Adrenal gland (tissue), 5 donors: ENCODE measurements around the gene NDUFV2.

Experiments used
- POLR2A ChIP-seq, 2 donors: fragments of 450-650 bp; IDR thresholded peaks; one replicate each; pipeline ENCODE4 v1.6.1; 2017; ENCODE audit warnings: antibody characterized with exemption in 2 of 2, mild to moderate bottlenecking in 2 of 2, moderate library complexity in 1 of 2
- TF ChIP-seq, protein P1 (sequence below), 6 experiments: fragments of 450-650 bp in 4 of 6; fragments of 200-600 bp in 2 of 6; sonication (generic) in 1 of 6; IDR thresholded peaks; 1 replicate in 5 of 6; 2 replicates in 1 of 6; pipeline versions ENCODE4 v1.5.1 to v1.8.0; 2016 to 2021; ENCODE audit warnings: antibody characterized with exemption in 6 of 6, mild to moderate bottlenecking in 2 of 6, moderate library complexity in 1 of 6
- donor health status: DM: no; HTN: no; CAD: no.

DNA sequence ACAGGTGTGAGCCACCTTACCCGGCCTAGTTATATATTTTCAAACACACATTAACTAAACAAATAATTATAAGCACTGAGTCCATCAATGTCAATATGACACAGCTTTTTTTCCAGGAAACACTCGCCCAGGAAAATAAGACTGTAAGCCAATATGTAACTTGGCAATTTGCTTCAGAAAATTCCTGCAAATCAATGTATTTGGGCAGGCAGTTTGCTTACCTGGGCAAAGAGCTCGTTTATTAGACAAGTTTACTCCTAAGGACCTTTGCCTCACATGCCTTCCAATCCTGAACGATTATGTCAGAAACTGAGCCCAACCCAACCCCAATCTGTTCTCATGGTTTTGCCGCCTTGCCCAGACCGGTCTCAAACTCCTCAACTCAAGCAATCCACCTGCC is 34.7 kb upstream of the NDUFV2 start:
- TF ChIP-seq, protein P1, sequence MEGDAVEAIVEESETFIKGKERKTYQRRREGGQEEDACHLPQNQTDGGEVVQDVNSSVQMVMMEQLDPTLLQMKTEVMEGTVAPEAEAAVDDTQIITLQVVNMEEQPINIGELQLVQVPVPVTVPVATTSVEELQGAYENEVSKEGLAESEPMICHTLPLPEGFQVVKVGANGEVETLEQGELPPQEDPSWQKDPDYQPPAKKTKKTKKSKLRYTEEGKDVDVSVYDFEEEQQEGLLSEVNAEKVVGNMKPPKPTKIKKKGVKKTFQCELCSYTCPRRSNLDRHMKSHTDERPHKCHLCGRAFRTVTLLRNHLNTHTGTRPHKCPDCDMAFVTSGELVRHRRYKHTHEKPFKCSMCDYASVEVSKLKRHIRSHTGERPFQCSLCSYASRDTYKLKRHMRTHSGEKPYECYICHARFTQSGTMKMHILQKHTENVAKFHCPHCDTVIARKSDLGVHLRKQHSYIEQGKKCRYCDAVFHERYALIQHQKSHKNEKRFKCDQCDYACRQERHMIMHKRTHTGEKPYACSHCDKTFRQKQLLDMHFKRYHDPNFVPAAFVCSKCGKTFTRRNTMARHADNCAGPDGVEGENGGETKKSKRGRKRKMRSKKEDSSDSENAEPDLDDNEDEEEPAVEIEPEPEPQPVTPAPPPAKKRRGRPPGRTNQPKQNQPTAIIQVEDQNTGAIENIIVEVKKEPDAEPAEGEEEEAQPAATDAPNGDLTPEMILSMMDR (IDR thresholded peaks at IDR 0.05), result no peak
- TF ChIP-seq POLR2A (IDR thresholded peaks at IDR 0.05), result no peak
